Right renal cortex interstitium (tissue), 3 donors: Measurements from ENCODE around the gene NBEAL2. TPM values are rescaled to one million over a fixed set of nuclear protein-coding genes. Genes with fewer than 3 reads are reported as not detected.

Experiments used
- DNase-seq, 3 donors: peaks; one replicate each; pipeline ENCODE4 v3.0.0-alpha.2; 2013; ENCODE audit warnings: low read depth in 3 of 3, low spot score in 2 of 3
- polyA plus RNA-seq, 3 donors: library from polyadenylated mRNA; unstranded; fragments of 120-200 nt; gene quantifications; one replicate each; pipeline ENCODE4 v1.2.1, GENCODE V29; 2013; ENCODE audit not compliant: insufficient read length in 3 of 3

The NBEAL2 gene
- polyA plus RNA-seq, 3 donors = 29.6 to 33.5 (median 30.9) TPM

DNA sequence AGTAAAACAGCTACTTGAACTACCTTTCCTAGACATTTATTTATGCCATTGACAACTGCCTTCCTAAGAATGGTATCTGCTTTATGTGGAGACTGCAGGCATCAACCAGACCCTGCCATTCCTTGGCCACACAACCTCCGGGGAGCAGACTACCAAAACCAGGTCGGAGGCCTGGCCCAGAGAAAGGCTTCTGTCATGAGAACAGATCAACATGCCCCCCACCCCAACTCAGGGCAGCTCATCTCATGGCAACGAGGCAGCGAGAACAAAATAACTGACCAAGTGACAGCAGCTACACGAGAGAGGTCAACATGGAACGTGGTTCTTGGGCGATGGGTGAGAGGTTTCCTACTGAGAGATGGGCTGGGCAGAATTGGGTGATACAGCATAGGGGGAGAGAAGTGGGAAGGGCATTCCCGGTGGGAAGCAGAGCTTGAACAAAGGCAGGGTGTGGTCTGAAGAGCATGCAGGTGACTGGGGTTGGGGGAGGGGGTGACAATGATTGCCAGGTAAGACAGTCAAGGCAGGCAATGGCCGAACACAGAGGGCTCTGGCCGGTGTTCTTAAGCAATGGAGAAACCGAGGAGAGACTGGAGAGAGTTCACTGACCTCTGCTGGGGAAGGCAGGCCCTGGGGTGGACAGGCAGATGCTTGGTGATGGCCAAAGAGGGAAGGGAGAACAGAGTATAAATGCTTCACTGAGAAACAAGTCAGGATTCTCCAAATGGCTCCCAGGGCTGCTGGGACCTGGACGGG lies 36.8 kb upstream of the NBEAL2 start:
- DNase-seq = no peak

DNA sequence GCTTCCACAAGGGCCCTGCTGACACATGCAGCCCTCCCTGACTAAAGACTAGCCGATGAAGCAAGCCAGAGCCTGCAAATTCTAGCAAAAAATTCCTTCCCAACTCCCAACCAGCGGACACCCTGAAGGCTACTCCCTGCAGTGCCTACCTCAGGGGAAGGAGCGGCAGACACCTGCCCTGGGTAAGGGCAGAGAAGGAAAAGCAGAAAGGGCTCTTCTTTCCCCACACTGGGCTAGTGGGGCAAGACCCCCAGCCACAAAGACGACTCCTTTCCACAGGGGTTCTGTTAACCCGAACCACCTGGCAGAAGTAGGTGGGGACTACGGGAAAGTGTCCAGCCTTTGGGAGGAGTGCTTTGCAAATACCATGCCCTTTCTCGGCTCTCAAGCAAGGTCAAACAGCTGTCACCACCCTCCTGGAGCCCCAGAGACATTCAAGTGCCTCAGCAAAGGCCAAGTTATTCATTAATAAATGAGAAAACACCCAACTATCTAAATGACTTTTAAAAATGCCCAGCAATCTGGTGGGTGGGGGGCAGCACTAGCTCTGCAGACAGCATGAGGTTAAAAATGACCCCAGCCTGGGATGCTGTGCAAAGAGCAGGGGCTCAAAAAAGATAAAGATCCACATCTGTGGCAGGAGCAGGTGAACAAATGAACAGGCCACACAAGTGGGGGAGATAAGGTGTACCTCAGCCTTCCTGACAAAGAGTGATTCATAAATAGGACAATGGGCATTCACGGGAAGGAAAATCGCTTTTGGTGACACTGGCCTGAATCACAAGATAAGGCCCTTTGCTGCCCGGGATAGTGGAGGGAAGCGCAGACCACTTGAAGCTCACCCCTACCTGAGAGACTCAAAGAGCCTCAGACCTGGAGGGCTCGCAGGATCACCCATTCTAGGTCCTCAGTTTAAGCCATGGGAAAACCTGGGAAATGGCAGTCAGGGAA lies 36.0 kb upstream of the NBEAL2 start:
- DNase-seq = no peak

DNA sequence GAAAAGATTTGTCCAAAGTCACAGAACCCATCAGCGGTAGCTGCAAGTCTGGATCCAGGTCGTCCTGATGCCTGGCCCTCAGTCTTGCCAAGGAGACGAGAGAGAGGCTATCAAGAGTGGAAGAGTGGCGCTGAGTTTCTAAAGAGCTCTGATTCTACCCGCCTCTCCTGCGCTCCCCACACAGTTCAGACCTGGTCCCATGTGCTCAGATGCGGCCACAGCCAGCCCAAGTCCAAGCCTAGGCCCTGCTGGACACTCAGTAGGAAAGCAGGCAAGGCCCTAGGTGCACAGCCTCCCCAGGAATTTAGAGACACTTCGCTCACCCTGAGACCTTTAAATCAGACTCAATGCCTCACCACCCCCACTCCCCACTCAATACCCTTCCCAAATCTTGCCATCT lies 35.3 kb upstream of the NBEAL2 start:
- no peak for DNase-seq

DNA sequence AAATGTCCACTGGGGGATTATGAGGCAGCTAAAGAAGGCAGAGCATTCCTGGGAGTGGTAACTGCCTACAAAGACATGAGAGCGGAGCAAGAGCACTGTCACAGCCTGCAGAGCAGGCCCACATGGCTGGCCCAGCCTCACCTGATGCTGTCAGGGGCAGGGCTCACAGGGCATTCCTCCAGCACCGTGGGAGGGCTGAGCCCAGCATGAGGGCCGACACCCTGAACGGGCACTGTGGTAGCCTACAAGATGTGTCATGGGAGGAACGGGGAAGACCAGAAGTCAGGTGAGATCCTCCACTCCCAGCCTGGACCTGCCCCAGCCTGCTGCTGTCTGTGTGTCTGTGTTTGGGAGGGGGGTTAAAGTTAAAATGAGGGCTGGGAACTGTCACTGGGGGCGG lies 33.0 kb upstream of the NBEAL2 start:
- DNase-seq = no peak

DNA sequence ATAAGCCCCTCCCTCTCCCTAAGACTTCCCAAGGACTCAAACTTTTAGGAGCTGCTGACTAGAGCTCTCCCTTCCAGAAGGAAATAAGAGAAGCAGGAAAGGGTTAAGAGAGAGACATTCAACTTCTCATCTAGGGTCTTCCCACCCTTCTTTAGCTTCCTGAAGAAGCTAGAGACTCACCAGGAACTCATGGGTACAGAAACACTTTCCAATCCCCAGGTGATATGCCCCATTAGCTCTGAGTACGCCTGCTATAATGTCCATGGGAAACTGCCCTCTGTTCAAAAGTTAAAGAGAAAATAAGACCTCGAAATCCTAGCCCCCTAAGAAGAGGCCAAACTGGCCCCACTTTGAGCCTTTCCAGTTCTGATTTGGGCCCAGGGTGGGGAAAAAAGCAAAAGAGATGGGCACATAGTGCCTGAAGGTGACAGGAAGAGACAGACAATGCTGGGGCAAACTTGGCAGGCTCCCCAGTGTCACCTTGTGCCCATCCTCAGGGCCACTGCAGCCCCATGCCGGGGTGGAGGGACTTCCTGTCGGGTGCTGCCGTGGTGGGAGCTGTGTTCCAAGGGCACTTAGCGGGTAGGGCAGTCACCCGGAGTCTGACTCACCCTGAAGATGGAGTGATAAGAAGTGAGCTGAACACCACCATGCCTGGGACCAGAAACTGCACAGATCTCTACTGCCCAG lies 32.5 kb upstream of the NBEAL2 start:
- no peak for DNase-seq

DNA sequence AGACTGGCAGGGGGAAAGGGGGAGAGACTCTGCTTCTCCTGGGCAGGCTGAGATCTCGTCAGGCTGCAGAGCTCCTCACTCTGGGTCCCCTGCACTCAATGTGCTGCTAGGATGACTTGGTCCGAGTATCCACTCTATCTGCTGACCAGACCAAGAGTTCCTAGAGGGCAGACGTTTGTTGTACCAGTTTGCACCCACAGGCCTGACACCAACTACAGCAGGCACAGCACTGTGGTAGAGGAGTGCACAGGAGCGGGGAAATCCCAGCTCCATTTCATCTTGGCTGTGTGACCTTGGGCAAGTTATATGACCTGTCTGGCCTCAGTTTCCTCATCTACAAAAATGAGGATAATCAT lies 31.9 kb upstream of the NBEAL2 start:
- no peak for DNase-seq

DNA sequence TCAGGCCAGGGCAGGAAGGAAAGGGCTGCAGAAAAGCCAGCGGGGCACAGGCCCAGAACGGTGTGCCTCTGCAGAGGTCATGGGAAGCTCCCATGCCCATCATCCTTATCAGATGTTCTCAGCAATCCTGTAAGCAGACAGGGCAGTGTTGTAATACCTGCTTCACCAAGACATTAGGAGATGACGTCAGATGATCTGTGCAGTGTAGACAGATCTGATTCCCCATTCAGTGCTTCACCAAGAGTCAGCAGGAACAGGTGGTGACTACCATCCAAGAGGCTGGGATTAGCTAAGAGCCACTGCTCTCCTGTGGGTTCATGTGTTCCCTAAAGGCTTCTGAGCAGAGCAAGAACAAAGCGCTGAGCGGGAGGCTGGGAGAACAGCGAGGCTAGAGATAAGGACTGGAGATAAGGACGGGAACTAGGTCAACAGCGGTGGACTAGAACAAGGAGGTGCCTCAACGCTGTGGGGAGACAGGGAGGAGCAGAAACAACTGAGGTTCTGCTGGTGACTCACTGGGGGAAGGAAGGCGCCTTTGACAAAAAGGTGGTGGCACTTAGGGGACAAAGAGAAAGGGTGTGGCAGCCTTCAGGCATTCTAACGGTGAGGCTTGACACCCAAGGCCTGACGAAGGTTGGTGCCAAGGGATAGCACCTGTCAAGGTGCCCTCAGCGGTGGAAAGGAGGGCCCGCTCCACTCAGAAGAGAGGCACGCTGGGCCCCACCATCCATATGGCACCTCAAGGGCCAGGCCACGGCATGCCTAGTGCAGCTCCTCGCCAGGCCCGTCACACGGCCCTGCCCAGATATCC lies 31.3 kb upstream of the NBEAL2 start:
- DNase-seq = no peak

DNA sequence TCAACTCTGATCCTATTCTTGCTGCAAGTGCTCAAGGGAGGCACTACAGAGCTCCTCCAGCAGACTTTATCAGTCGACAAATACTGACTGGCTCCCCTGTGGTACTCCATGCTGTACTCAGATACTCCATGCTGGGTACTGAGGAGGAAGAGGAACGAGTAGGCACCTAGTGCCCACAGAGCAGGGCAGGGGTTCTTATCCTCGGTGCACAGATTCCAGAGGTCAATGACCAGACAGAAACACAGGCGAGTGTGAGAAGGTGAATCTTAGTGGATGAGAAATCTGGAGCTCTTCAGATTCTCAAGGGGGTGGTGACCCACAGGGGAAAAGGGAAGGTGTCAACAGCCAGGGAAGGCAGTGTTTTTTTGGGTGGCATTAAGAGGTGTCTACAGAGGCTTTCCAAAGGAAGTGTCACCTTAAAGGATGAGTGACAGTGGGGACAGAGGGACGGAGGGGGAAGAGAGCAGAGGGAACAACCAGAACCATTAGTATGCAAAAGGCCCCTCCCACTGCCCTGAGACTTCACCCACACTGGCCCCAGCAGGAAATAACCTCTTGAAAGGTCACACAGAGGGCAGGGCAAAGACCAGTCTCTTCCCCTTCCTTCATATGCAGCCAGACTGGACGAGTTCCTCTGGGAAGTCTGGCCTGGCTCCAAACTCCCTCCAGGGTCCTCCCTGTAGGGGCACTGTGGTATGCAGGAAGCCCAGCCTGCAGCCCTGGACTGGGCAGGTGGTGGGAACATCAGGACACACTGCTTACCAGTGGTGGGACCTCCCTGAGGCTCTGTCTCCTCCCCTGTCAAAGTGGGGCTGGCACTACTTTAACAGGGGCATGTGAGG lies 30.4 kb upstream of the NBEAL2 start:
- DNase-seq = no peak

DNA sequence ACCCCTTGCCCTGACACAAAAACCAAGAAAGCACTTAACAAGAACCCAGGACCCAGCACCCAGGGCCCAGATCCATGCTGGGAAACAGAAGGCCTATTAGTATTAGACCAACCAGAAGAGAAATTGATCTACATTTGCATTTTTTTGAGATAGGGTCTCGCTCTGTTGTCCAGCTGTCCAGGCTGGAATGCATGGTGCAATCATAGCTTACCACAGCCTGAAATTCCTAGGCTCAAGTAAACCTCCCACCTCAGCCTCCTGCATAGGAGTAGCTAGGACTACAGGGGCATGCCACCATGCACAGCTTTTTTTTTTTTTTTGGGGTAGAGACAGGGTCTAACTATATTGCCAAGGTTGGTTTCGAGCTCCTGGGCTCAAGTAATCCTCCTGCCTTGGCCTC lies 29.3 kb upstream of the NBEAL2 start:
- no peak for DNase-seq

DNA sequence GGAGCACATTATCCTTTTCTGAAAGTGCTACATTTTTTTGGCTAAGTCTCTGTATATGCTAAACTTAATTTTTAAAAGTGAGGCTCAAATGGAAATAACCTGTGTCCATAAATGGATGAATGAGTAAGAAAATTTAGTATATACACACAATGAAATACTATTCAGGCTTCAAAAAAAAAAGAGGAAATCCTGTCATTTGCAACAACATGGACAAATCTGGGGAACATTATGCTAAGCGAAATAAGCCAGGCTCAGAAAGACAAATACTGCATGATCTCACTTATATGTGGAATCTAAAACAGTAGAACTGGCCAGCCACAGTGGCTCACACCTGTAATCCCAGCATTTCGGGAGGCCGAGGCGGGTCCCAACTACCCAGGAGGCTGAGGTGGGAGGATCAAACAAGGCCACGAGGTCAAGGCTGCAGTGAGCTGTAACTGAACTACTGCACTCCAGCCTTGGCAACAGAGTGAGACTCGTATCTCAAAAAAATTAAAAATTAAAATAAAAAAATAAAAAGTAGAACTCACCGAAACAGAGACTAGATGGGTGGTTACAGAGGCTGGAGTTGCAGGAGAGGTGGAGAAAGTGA lies 28.7 kb upstream of the NBEAL2 start:
- no peak for DNase-seq

DNA sequence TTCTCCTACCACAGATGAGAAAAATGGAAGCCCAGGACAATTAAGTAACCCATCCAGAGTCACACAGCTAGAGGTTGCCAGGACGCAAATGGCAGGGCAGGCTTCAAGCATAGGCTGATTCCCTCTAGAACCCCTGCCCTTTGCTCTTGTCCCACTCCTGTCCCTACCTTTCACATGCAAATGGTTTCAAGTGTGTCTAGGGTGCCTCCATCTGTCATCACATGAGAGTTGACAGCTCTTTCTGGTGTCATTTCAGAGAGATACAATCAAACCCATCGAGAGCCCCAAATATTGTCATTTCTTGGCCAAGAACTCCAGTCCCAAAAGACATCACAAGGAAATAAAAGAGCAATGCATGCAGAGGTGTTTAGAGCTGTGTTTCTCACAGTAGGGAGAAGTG lies 26.7 kb upstream of the NBEAL2 start:
- no peak for DNase-seq

DNA sequence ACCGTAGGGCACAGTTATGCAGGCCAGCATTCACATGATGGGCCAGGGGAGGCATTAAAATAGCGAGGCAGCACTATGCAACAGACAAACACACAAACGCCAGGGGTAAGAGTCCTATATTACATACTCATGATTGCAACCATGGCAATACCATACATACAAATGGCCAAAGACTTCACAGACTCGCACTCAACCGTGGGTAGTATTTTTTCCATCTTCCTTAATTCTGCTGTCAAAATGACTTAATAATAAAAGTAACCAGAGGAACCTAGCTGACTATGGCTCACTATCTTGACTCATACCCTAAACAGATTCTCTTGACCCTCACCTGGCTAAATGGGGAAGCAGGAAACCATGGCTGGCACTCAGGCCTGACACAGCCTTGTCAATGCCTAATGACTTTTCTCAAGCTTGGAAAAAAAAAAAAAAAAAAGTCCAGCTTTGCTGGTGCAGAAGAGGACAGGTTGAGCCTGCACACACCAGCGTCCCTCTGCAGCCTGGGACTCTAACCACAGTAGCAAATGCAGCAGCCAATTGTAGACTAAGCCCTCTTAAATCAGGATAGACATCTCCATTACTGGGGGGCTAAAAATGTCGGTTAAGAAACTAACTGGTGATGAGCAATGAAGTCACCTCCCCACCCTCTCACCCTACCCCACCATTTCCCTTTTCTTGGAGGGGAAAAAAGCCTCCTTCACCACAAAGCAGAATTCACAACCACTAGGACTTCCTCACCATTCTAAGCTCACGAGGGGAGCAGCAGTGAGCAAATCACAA lies 26.0 kb upstream of the NBEAL2 start:
- no peak for DNase-seq

DNA sequence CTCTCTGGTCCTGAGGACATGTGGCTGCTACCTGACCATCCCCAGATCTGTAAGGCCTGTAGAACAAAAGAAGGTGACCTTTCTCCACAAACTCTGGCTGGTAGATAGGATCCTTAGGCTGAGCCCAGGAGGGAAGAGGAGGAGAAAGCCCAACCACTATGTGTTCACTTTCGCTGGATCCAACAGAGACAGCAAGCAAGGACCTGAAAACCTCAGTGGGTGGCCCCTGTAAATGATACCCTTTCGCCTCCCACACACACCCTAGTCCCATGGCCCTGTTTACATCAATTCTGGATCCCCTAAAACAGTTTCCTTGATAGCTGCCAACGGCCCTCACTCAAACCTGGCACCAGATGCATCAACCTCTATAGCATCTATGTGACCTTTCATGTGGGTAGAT lies 25.3 kb upstream of the NBEAL2 start:
- DNase-seq = no peak

DNA sequence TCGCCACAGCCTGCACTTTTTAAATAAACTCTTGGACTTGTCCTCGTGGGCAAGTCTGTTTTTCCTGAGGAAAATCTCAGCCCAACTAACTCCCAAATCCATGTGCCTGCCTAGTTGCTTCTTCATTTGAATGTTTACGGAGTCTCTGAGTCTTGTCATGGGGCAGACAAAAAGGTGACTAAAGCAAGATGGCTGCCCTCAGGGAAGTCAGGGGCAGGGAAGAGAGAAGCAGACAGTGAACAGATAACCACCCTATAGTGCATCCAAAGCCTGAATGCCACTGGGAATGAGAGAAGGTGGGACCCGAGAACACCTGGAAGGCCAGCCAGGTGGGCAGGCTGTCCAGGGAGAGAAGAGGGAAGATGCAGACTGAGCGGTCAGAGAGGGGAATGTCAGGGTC lies 24.3 kb upstream of the NBEAL2 start:
- DNase-seq = no peak

DNA sequence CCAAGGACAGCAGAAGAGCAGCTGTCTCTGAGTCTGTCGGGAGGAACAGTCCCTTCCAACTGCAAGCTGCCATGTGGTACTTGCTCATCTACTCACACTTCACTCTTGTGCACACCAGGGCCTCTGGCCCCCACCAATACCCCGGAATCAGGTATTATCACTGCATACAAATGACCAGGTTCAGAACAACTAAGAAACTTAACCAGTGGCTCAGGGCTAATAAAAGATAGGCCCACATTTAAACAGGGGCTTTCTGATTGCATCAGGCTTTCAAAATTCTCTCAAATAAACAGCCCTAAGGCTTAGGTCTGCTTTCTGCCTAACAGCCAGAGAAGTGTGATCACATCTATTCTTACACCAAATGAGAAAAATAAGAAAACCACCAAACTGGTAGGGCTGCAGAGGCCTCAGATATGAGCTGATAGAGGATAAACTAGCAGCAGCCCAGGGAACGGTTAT lies 23.6 kb upstream of the NBEAL2 start:
- DNase-seq = no peak

DNA sequence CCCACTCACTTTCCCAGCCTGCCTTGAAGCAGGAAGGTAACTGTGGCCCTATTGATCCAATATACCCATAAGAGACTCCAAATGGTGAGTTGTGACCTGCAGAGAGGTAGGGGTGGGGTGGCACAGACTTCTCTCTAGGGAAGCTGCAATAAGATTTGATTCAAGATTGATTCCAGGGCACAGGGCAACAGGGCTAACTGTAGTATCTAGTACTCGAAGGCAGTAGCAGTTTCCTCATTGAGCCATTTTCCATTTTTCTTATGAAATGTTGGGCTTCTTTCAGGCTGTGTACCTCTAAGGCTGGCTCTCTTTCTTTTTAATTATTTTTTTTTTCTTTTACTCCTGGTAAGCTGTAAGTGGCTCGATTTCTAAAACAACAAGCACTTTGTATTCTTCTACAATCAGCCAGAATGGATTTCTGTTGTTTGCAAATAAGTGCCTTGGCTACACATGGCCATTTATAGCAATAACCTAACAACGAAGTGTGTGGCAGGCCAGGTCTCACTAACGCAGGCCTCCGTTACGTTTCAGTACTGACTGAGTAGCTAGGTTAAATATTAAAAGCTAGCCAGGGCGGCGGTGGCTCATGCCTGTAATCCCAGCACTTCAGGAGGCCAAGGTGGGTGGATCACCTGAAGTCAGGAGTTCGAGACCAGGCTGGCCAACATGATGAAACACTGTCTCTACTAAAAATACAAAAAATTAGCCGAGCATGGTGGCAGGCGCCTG lies 22.2 kb upstream of the NBEAL2 start:
- DNase-seq = no peak

DNA sequence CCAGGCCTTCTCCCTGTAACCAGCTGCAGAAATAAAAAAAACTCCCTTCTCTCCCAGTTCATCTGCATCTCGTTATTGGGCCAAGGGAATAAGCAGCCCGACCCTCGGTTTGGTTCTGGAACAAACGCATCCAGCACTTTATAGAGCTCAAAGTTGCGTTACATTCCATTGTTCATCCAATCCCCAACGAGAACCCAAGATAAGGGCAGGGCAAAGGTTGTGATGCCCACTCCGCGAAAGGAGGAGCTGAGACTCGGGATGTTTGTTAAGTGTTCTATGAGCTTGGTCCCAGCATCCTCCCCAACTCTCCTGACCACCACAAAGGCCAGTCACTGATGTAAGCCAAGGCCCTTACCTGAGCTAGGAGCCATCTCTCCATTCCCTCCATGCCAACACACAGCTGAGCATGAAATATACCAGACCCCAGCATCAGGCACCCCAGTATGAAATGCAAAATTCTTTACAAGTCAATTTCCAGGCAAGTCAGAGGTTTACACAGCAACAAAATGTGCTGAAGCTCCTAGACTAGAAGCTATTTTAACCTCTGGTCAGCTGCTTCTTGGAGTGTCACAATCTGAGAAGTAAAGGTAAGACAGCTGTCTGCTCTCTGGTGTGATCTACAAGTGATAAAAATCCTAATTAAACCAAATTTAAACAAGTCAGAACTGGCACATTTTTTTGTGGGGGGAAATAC lies 20.9 kb upstream of the NBEAL2 start:
- no peak for DNase-seq
